ENCODE results near the gene LRRC28.

The LRRC28 gene

DNA sequence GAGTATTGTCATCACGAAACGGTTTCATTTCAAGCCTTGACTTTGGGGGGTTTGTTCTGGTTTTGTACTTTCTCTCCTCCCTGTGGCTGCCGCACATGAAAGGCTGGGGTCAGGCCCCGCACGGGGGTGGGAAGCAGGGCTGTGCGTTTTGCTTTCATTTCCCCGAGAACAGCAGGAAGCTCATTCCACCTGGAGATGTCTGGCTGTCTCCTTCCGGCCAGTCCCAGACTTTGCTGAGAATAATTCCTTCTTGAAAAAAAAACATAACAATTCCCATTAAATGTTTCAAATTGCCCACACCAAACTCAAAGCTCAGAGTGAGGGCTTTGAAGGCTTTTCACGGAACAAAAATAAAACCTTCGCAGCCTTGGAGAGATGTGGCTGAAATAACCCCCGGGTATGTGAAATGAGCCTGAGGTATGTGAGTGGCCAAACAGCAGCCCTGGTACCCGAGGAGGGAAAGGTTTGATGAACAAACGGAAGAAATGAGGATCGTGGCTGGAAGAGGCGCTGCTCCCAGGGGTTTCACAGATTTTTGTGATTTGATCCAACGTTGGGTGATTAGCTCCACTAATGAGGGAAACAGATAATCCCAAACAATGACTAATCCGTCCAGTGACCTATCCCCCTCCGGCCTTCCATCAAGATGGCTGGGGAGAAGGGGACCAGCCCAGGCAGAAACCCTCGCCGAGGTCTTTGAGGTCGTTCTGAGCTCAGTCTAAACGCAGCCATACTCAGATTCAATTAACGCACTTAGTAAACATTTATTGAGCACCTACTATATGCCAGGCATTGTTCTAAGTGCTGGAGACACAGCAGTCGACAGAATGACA lies 187.6 kb downstream of the LRRC28 start:
- DNase-seq: peak; percentile 72

DNA sequence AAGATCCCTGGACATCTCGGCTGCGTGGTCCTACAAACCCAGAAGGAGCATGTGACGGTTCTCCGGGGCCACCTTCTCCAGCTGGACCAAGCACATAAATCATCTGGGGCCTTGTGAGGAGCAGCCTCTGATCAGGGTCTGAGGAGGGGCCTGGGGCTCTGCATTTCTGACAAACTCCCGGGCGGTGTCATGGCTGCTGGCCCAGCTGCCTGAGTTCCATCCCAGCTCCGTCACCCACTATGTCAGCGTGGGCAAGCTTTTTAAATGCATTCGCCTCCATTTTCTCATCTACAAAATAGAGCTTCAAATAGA lies 188.2 kb downstream of the LRRC28 start:
- no peak for DNase-seq

DNA sequence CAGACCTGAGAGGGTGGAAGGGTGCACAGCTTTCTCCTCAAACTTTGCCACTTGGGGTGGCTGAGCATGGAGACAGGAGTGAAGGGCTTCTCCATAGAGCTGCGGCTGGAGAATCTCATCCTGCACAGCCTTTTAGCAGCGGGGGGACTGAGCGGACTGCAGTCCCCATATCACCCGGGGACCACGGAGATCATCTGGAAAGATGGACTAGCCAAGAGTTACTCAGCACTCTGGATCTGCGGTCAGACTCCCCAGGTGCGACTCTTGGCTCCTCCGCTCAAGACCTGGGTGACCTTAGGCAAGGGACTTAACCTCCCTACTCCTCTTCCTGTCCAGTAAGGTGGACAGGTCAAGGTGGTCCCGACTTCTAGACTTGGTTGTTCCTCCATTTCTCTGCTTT lies 188.7 kb downstream of the LRRC28 start:
- peak; percentile 50 for DNase-seq
